ENCODE data around the gene PDZD8.

Gene PDZD8

DNA sequence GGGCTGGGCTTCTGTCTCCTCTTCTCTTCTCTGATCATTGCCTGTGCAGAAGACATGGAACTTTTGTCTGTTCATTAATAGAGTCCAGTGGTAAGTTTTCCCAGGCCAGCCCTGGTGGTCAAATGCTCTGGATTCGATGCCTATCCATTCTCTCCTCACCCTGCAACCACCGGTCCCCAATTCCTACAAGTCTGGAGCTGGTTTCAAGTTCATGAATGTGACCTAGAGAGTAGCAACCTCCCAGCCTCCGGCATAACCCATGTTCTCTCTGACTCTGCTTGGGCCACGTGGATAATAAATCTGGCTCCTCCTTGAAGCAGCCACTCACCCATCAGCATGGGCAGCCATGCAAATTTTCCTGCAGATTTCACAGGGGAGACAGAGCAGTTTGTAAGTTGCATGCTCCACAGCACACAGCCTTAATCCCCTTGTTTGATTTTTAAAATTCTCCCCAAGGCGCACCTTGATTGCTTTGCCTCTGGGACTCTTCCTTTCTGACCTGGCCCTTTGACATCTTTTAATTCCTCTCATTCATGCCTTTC lies 37.3 kb upstream of the PDZD8 start:
- DNase-seq (ENCODE audit: insufficient read length, low spot score) (no peak), FAIRE-seq (no peak)
- TF ChIP-seq PAX5 (IDR thresholded peaks at IDR 0.05; ENCODE audit: insufficient read depth, low read length, severe bottlenecking) (no peak), POLR2A (IDR thresholded peaks at IDR 0.05; ENCODE audit: low read depth, low read length) (no peak), POLR2AphosphoS5 (IDR thresholded peaks at IDR 0.05; ENCODE audit: low read depth, low read length) (no peak), SPI1 (IDR thresholded peaks at IDR 0.05; ENCODE audit: low read depth, low read length) (no peak)

DNA sequence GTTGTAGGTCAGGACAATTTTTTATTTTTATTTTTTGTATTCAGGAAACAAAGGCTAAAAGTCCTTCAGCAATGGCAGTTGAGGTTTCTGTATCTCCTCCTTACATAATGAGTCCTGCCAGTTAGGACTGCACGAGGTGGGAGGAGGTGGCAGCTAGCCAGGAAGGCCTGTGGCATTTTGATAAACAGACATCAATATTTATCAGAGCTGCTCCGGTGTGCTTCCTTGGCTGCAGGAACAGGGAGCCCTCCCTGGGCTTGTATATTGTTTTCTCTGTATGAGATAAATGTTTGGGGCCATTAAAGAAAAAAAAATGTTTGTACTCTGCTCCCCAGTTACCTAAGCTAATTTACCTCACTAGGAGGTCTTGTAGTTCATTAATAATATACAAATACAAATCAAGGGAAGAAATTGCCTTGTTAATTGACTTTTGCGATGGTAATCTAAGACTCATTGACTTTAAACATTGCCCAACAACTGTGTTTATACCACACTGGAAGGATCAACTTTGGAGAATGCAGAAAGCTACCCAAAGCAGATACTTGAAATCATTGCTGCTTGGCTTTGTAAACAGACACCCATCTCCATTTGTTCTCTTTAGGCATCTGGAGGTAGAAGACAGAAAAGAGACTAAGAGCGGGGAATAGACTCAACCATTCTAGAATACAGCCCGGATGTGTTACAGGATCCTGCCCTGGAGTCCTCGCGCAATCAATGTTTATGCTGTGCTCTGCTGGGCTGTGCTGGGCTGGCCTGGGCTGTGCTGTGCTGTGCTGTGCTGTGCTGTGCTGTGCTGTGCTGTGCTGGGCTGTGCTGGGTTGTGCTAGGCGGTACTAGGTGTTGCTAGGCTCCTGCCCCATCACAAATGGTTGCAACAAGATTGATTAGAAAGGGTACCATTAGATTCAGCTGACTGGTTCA lies 36.5 kb upstream of the PDZD8 start:
- no peak for TF ChIP-seq TAF1 (IDR thresholded peaks at IDR 0.05; ENCODE audit: low read depth, low read length)
- TF ChIP-seq POLR2A (IDR thresholded peaks at IDR 0.05; ENCODE audit: low read depth, low read length) = no peak
- TF ChIP-seq PAX5 (IDR thresholded peaks at IDR 0.05; ENCODE audit: insufficient read depth, low read length, severe bottlenecking) = no peak
- no peak for TF ChIP-seq POU2F2 (IDR thresholded peaks at IDR 0.05; ENCODE audit: low read depth, low read length)
- no peak for TF ChIP-seq SPI1 (IDR thresholded peaks at IDR 0.05; ENCODE audit: low read depth, low read length)
- TF ChIP-seq POLR2AphosphoS5 (IDR thresholded peaks at IDR 0.05; ENCODE audit: low read depth, low read length) = no peak
- DNase-seq (ENCODE audit: insufficient read length, low spot score) (no peak), FAIRE-seq (no peak)

DNA sequence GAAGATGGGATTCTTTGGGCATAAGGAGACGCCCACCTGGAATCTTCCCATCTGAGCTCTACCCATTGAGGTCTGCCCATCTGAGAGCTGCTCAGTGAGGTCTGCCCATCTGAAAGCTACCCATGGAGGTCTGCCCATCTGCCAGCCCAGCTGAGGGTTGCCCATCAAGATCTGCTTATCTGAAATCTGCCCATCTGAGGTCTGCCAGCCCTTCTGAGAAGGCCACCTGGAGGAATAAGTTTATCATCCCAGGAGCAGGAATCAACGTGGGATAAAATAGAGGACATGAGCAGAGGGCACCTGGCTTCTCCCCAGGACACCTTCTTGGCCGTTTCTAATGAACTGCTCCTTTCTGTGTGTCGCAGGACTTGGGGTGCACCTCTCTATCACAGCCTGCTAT lies 35.3 kb upstream of the PDZD8 start:
- no peak for TF ChIP-seq POLR2A (IDR thresholded peaks at IDR 0.05; ENCODE audit: low read depth, low read length)
- no peak for TF ChIP-seq PAX5 (IDR thresholded peaks at IDR 0.05; ENCODE audit: insufficient read depth, low read length, severe bottlenecking)
- TF ChIP-seq POU2F2 (IDR thresholded peaks at IDR 0.05; ENCODE audit: low read depth, low read length) = no peak
- TF ChIP-seq SPI1 (IDR thresholded peaks at IDR 0.05; ENCODE audit: low read depth, low read length) = no peak
- no peak for TF ChIP-seq TAF1 (IDR thresholded peaks at IDR 0.05; ENCODE audit: low read depth, low read length)
- TF ChIP-seq POLR2AphosphoS5 (IDR thresholded peaks at IDR 0.05; ENCODE audit: low read depth, low read length) = no peak
- FAIRE-seq (no peak), DNase-seq (ENCODE audit: insufficient read length, low spot score) (no peak)

DNA sequence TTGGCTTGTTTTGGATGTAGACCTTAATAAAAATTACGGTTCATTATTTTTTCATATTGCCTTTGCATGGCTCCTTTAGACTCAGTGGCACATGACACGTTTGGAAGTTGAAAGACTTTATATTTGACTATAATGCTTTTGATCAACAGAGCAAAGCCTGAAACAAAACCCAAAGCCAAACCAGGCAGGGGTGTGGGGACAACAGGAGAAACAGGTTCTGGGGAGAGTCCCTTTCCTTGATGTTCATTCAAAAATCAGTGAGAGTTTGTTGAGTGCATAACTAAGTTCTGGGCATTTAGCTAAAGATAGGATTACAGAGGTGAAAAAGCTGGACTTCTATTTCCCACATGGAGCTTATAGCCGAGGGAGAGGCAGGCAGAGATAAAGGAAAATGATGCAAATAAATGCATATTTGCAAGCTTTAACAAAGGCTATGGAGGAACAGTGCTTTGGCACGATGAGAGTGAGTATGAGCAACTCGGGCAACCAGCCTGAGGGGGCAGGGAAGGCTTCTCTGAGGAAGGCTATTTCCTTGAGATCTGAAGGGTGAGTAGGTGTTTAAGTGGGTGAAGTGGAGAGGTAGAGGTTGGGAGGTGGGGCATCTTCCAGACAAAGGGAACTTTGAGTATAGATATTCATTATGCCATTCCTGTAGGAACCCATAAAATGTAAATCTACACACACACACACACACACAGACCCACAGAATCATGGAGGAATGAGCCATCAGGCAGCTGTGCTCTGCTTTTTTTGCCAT lies 34.5 kb upstream of the PDZD8 start:
- no peak for FAIRE-seq
- TF ChIP-seq POU2F2 (IDR thresholded peaks at IDR 0.05; ENCODE audit: low read depth, low read length) = no peak
- TF ChIP-seq POLR2AphosphoS5 (IDR thresholded peaks at IDR 0.05; ENCODE audit: low read depth, low read length) = no peak
- TF ChIP-seq PAX5 (IDR thresholded peaks at IDR 0.05; ENCODE audit: insufficient read depth, low read length, severe bottlenecking) = no peak
- TF ChIP-seq SPI1 (IDR thresholded peaks at IDR 0.05; ENCODE audit: low read depth, low read length) = no peak
- TF ChIP-seq TAF1 (IDR thresholded peaks at IDR 0.05; ENCODE audit: low read depth, low read length) = no peak
- no peak for TF ChIP-seq POLR2A (IDR thresholded peaks at IDR 0.05; ENCODE audit: low read depth, low read length)
- DNase-seq (ENCODE audit: insufficient read length, low spot score) = no peak

DNA sequence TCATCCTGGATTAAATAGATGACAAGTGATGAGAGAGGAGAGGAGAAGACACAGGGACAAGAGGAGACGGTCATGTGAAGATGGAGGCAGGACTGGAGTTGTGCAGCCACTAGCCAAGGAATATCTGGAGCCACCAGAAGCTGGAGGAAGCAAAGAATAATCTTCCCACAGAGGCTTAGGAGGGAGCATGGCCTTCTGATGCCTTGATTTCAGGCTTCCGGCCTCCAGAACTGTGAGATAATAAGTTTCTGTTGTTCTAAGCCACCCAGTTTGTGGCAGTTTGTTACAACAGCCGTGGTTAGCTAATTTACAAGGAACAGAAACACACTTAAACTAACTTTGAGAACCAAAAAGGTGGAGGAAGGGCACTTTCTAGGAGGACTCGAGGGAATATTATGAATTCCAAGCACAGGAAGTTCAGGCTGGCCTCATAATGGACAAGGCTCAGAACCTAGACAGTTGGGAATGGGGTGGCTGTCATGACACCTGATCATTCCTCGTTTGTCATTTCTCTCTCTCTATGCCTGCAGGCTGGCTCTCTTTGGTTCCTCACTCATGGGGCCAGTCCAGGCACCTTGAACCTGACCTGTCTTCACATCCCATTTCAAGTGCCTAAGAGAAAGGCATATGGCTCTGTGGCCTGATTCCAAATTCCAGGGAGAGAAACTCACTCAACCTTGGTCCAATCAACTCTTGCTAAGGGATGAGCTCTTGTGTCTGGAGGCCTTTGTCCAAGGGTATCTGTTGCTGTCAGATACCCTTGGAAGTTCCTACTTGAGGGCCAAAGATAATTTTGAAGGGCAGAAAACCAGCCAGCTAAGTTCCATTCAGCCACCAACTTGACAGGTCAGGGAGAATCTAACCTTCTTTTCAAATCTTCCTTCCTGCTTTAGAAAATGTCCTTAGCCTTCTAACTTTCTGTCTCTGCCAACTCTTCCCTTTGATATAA lies 33.5 kb upstream of the PDZD8 start:
- FAIRE-seq (no peak), DNase-seq (ENCODE audit: insufficient read length, low spot score) (no peak)
- TF ChIP-seq POLR2AphosphoS5 (IDR thresholded peaks at IDR 0.05; ENCODE audit: low read depth, low read length) (no peak), TAF1 (IDR thresholded peaks at IDR 0.05; ENCODE audit: low read depth, low read length) (no peak)

DNA sequence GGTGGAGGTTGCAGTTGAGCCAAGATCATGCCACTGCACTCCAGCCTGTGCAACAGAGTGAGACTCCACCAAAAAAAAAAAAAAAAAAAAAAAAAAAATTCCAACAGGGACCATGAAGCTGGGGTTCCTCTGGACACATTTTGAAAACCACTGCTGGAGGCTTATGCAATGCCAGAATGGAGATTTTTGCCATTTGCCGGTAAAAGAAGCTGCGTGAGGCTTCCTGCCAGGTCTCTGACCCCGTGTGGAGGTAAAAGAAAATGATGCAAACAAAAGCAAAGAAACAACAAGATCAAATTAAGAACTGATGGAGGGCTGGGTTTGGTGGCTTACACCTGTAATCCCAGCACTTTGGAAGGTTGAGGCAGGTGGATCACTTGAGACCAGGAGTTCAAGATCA lies 30.5 kb upstream of the PDZD8 start:
- FAIRE-seq (no peak), DNase-seq (ENCODE audit: insufficient read length, low spot score) (no peak)
- TF ChIP-seq POU2F2 (IDR thresholded peaks at IDR 0.05; ENCODE audit: low read depth, low read length) (no peak), SPI1 (IDR thresholded peaks at IDR 0.05; ENCODE audit: low read depth, low read length) (no peak), POLR2AphosphoS5 (IDR thresholded peaks at IDR 0.05; ENCODE audit: low read depth, low read length) (no peak), POLR2A (IDR thresholded peaks at IDR 0.05; ENCODE audit: low read depth, low read length) (no peak), TAF1 (IDR thresholded peaks at IDR 0.05; ENCODE audit: low read depth, low read length) (no peak), PAX5 (IDR thresholded peaks at IDR 0.05; ENCODE audit: insufficient read depth, low read length, severe bottlenecking) (no peak)

DNA sequence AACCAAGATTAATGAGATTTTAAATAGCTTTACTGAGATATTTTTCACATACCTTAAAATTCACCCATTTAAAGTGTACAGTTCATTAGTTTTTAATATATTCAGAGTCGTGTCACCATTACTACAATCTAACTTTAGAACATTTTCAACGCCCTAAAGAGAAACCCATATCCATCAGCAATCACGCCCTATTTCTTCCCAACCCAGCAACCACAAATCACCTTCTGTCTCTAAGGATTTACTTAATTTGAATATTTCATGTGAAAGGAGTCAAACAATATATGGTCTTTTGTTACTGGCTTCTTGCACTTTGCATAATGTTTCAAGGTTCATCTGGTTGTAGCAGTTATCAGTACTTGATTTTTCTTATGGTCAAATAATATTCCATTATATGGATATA lies 25.1 kb upstream of the PDZD8 start:
- TF ChIP-seq POLR2AphosphoS5 (IDR thresholded peaks at IDR 0.05; ENCODE audit: low read depth, low read length) = no peak
- TF ChIP-seq SPI1 (IDR thresholded peaks at IDR 0.05; ENCODE audit: low read depth, low read length) = no peak
- no peak for TF ChIP-seq PAX5 (IDR thresholded peaks at IDR 0.05; ENCODE audit: insufficient read depth, low read length, severe bottlenecking)
- no peak for TF ChIP-seq POLR2A (IDR thresholded peaks at IDR 0.05; ENCODE audit: low read depth, low read length)
- no peak for TF ChIP-seq POU2F2 (IDR thresholded peaks at IDR 0.05; ENCODE audit: low read depth, low read length)
- TF ChIP-seq TAF1 (IDR thresholded peaks at IDR 0.05; ENCODE audit: low read depth, low read length) = no peak
- FAIRE-seq = no peak
- no peak for DNase-seq (ENCODE audit: insufficient read length, low spot score)

DNA sequence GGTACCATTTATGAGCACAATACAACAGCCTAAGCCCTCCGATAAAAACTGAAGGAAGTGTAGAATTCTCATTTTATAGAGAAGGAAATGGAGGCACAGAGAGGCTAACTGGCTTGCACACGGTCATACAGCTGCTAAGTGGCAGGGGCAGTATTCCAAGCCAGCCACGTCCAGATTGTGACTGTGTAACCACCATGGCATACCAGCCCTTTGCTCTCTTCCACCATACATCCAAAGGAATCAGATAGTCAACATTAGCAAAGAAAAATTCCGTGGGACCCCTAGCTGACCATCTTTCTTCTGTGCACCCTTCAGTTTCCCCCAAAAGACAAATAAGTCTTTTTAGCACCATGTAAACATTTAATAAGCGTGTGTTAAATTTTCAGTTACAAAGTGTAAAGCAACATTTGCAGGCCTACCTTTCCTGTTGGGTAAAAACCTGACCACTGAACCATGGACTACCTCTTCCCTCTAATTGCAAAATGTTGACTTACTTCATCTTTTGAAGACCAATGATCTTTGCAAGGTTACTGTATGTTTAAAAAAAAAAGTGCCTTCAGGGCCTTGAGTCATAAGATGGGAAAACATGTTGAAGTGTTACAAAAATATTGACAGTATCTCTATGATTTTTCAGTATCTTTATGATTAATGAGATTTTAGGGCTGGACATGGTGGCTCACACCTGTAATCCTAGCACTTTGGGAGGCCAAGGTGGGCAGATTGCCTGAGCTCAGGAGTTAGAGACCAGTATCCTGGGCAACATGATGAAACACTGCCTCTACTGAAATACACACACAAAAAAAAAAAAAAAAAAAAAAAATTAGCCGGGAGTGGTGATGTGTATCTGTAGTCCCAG lies 24.3 kb upstream of the PDZD8 start:
- no peak for DNase-seq (ENCODE audit: insufficient read length, low spot score)
- no peak for FAIRE-seq
- TF ChIP-seq PAX5 (IDR thresholded peaks at IDR 0.05; ENCODE audit: insufficient read depth, low read length, severe bottlenecking) (no peak), SPI1 (IDR thresholded peaks at IDR 0.05; ENCODE audit: low read depth, low read length) (no peak), POLR2A (IDR thresholded peaks at IDR 0.05; ENCODE audit: low read depth, low read length) (no peak), POU2F2 (IDR thresholded peaks at IDR 0.05; ENCODE audit: low read depth, low read length) (no peak), TAF1 (IDR thresholded peaks at IDR 0.05; ENCODE audit: low read depth, low read length) (no peak), POLR2AphosphoS5 (IDR thresholded peaks at IDR 0.05; ENCODE audit: low read depth, low read length) (no peak)

All from GM12891 (cell line).